HepG2 (cell line): ENCODE measurements around the gene PTCD3. TPM values are rescaled to one million over a fixed set of nuclear protein-coding genes. Genes with fewer than 3 reads are reported as not detected.

ENCODE experiments used
- ATAD3A ChIP-seq: sonication (generic); formaldehyde crosslinking; IDR thresholded peaks from 2 replicates; pipeline ENCODE4 v1.4.0; 2020; ENCODE audit warnings: missing genetic modification reagents
- FOSL2 ChIP-seq: sonication (generic); formaldehyde crosslinking; IDR thresholded peaks from 2 replicates; pipeline ENCODE4 v1.4.0; 2020; ENCODE audit warnings: missing genetic modification reagents
- GLMP ChIP-seq: sonication (generic); formaldehyde crosslinking; IDR thresholded peaks from 2 replicates; pipeline ENCODE4 v1.9.0; 2021; ENCODE audit warnings: missing genetic modification reagents, mild to moderate bottlenecking, borderline replicate concordance
- GRHL1 ChIP-seq: sonication (generic); formaldehyde crosslinking; conservative IDR thresholded peaks from 2 replicates; pipeline ENCODE4 v1.8.0; 2022; ENCODE audit warnings: missing genetic modification reagents
- JUNB ChIP-seq: sonication (generic); formaldehyde crosslinking; IDR thresholded peaks from 2 replicates; pipeline ENCODE4 v1.8.0; 2022; ENCODE audit warnings: missing genetic modification reagents, mild to moderate bottlenecking, borderline replicate concordance
- JUND ChIP-seq: sonication (generic); formaldehyde crosslinking; IDR thresholded peaks from 2 replicates; pipeline ENCODE4 v1.8.0; 2022; ENCODE audit warnings: mild to moderate bottlenecking, missing genetic modification reagents
- KDM4B ChIP-seq: sonication (generic); formaldehyde crosslinking; IDR thresholded peaks from 2 replicates; pipeline ENCODE4 v1.4.0; 2020; ENCODE audit warnings: missing genetic modification reagents
- KLF9 ChIP-seq: IDR thresholded peaks from 2 replicates; pipeline ENCODE4 v1.6.1; 2016; ENCODE audit warnings: low read depth
- NFAT5 ChIP-seq: sonication (generic); formaldehyde crosslinking; IDR thresholded peaks from 2 replicates; pipeline ENCODE4 v1.4.0; 2020; ENCODE audit warnings: missing genetic modification reagents
- NR2F1 ChIP-seq, 2 experiments: fragments of 450-650 bp in 1 of 2; formaldehyde crosslinking in 1 of 2; IDR thresholded peaks; 2 replicates each; pipeline versions ENCODE4 v1.5.0 to v1.6.1; 2016 to 2020; ENCODE audit warnings: mild to moderate bottlenecking in 1 of 2, missing compliant biosample characterization in 1 of 2, missing genetic modification reagents in 1 of 2, moderate library complexity in 1 of 2
- PATZ1 ChIP-seq: sonication (generic); formaldehyde crosslinking; IDR thresholded peaks from 2 replicates; pipeline ENCODE4 v1.4.0; 2020; ENCODE audit warnings: missing genetic modification reagents
- ZFAT ChIP-seq: sonication (generic); formaldehyde crosslinking; conservative IDR thresholded peaks from 2 replicates; pipeline ENCODE4 v1.8.1; 2023; ENCODE audit warnings: missing genetic modification reagents, inconsistent platforms
- ZNF124 ChIP-seq: sonication (generic); formaldehyde crosslinking; IDR thresholded peaks from 2 replicates; pipeline ENCODE4 v1.4.0; 2020; ENCODE audit warnings: missing genetic modification reagents
- ZNF343 ChIP-seq: sonication (generic); formaldehyde crosslinking; IDR thresholded peaks from 2 replicates; pipeline ENCODE4 v1.4.0; 2020; ENCODE audit warnings: mild to moderate bottlenecking, missing genetic modification reagents
- ZNF530 ChIP-seq: sonication (generic); formaldehyde crosslinking; IDR thresholded peaks from 2 replicates; pipeline ENCODE4 v1.5.0; 2020; ENCODE audit warnings: low read depth, mild to moderate bottlenecking, missing genetic modification reagents
- ZNF629 ChIP-seq: sonication (generic); formaldehyde crosslinking; conservative IDR thresholded peaks from 2 replicates; pipeline ENCODE4 v1.5.0; 2020; ENCODE audit warnings: missing genetic modification reagents
- ZNF672 ChIP-seq: sonication (generic); formaldehyde crosslinking; IDR thresholded peaks from 2 replicates; pipeline ENCODE4 v1.8.1; 2022; ENCODE audit warnings: missing genetic modification reagents
- polyA plus RNA-seq, 8 experiments: library from polyadenylated mRNA; depleted of rRNA in 3 of 8; stranded (reverse) in 7 of 8; unstranded in 1 of 8; fragments of >200 nt; fragmentation: Illumina TruSeq in 4 of 8; extraction: Trizol in 4 of 8; gene quantifications; 2 replicates each; pipeline versions ENCODE4 v1.2.1 to v1.2.3, GENCODE V29; 2011 to 2016; ENCODE audit warnings: low read depth in 4 of 8, missing spikeins in 1 of 8, mixed read lengths in 1 of 8; ENCODE audit not compliant: insufficient read depth in 1 of 8
- total RNA-seq, 5 experiments: library from RNA; depleted of rRNA; stranded (reverse); fragments of >200 nt; fragmentation: Illumina TruSeq; extraction: Trizol; gene quantifications; 2 replicates each; pipeline ENCODE4 v1.2.3, GENCODE V29; 2016; ENCODE audit warnings: low read depth in 1 of 5
- TF ChIP-seq, protein P1 (sequence below): sonication (generic); formaldehyde crosslinking; IDR thresholded peaks from 2 replicates; pipeline ENCODE4 v1.4.0; 2020; ENCODE audit warnings: mild to moderate bottlenecking, missing genetic modification reagents
- TF ChIP-seq, protein P2 (sequence below): IDR thresholded peaks from 2 replicates; pipeline ENCODE4 v1.6.1; 2016; ENCODE audit warnings: low read depth, borderline replicate concordance

Gene PTCD3
- total and polyA plus RNA-seq, 2 of the 13 experiments (the other 11 are each of a cell fraction or from before 2014, with no cell fraction given), result 124 to 309 TPM

- TF ChIP-seq PATZ1 (CRISPR knock-in tag) (0 out of 2 replicates have a peak, but pooled peaks have one; percentile 20), KLF9 (CRISPR knock-in tag) (no peak), NR2F1 (CRISPR knock-in tag; IDR thresholded peaks at IDR 0.05) (no peak), GRHL1 (no peak), ATAD3A (CRISPR knock-in tag) (no peak), KDM4B (no peak), ZFAT (CRISPR knock-in tag) (no peak), ZNF629 (CRISPR knock-in tag) (no peak), FOSL2 (peak; percentile 22; the same call in 1 of the 2 replicates), ZNF530 (CRISPR knock-in tag) (no peak), JUND (CRISPR knock-in tag) (no peak), JUNB (CRISPR knock-in tag) (no peak), ZNF672 (CRISPR knock-in tag) (no peak), NFAT5 (CRISPR knock-in tag) (no peak), GLMP (CRISPR knock-in tag) (no peak), ZNF343 (CRISPR knock-in tag) (no peak; the same call in 1 of the 2 replicates), ZNF124 (CRISPR knock-in tag) (peak; percentile 67; the same call in 1 of the 2 replicates)
- TF ChIP-seq, protein P1, sequence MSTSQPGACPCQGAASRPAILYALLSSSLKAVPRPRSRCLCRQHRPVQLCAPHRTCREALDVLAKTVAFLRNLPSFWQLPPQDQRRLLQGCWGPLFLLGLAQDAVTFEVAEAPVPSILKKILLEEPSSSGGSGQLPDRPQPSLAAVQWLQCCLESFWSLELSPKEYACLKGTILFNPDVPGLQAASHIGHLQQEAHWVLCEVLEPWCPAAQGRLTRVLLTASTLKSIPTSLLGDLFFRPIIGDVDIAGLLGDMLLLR (CRISPR knock-in tag), result peak; percentile 87
- TF ChIP-seq, protein P2, sequence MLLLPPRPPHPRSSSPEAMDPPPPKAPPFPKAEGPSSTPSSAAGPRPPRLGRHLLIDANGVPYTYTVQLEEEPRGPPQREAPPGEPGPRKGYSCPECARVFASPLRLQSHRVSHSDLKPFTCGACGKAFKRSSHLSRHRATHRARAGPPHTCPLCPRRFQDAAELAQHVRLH (CRISPR knock-in tag), result no peak; the same call in 1 of the 2 replicates
Observed at GRCh38 chr2:86105252-86105968, 625 bp upstream of the PTCD3 start, which contains the start of gene POLR1A (continued).
